Neural progenitor cell (in vitro differentiated cells): ENCODE data around the gene GM2A. TPM values are rescaled to one million over a fixed set of nuclear protein-coding genes. Genes with fewer than 3 reads are reported as not detected.

ENCODE experiments used
- DNase-seq: peaks from one replicate; pipeline ENCODE4 v3.0.0-alpha.2; 2016; ENCODE audit warnings: low spot score
- H2AFZ ChIP-seq: fragments of 200-600 bp; sonication (generic); replicated peaks from 2 replicates; pipeline ENCODE4 v1.6.1; 2016; ENCODE audit warnings: antibody characterized with exemption
- H3F3A ChIP-seq: fragments of 200-600 bp; sonication (generic); 2 replicates; pipeline ENCODE4 v1.6.1; 2016; ENCODE audit warnings: antibody characterized with exemption, low read depth
- H3K27ac ChIP-seq: fragments of 200-600 bp; sonication (generic); 2 replicates; pipeline ENCODE4 v1.5.1; 2016; ENCODE audit warnings: mild to moderate bottlenecking
- H3K27me3 ChIP-seq: fragments of 200-600 bp; sonication (generic); 2 replicates; pipeline ENCODE4 v1.6.1; 2016; ENCODE audit warnings: mild to moderate bottlenecking, moderate library complexity
- H3K36me3 ChIP-seq: fragments of 200-600 bp; sonication (generic); 2 replicates; pipeline ENCODE4 v1.5.1; 2016
- H3K4me1 ChIP-seq: fragments of 200-600 bp; sonication (generic); 2 replicates; pipeline ENCODE4 v1.6.1; 2016; ENCODE audit warnings: mixed run types
- H3K4me2 ChIP-seq: fragments of 200-600 bp; sonication (generic); 2 replicates; pipeline ENCODE4 v1.6.1; 2016
- H3K4me3 ChIP-seq: fragments of 200-600 bp; sonication (generic); 2 replicates; pipeline ENCODE4 v1.5.1; 2016
- H3K79me2 ChIP-seq: fragments of 200-600 bp; sonication (generic); 2 replicates; pipeline ENCODE4 v1.6.1; 2016; ENCODE audit warnings: low read depth
- H3K9ac ChIP-seq: fragments of 200-600 bp; sonication (generic); 2 replicates; pipeline ENCODE4 v1.6.1; 2016
- H3K9me3 ChIP-seq: fragments of 200-600 bp; sonication (generic); 2 replicates; pipeline ENCODE4 v1.5.1; 2016; ENCODE audit warnings: low read depth
- H4K20me1 ChIP-seq: fragments of 200-600 bp; sonication (generic); 2 replicates; pipeline ENCODE4 v1.6.1; 2016; ENCODE audit warnings: low read depth
- H3K27ac Mint-ChIP-seq: 3 replicates; pipeline ENCODE4 v1.8.0; 2021; ENCODE audit warnings: mixed read lengths
- H3K27me3 Mint-ChIP-seq: 2 replicates; pipeline ENCODE4 v1.8.0; 2022; ENCODE audit warnings: low read depth, mild to moderate bottlenecking, inconsistent platforms, moderate library complexity, mixed read lengths; ENCODE audit not compliant: insufficient read depth
- H3K36me3 Mint-ChIP-seq: 3 replicates; pipeline ENCODE4 v1.8.0; 2021; ENCODE audit warnings: mixed read lengths
- H3K4me1 Mint-ChIP-seq: 3 replicates; pipeline ENCODE4 v1.8.0; 2021; ENCODE audit warnings: mixed read lengths
- H3K4me3 Mint-ChIP-seq: 3 replicates; pipeline ENCODE4 v1.8.0; 2021; ENCODE audit warnings: mild to moderate bottlenecking, moderate library complexity, mixed read lengths
- H3K9me3 Mint-ChIP-seq: 3 replicates; pipeline ENCODE4 v1.8.0; 2020; ENCODE audit warnings: mixed read lengths
- CTCF ChIP-seq: fragments of 200-600 bp; sonication (generic); IDR thresholded peaks from 2 replicates; pipeline ENCODE4 v1.5.1; 2017; ENCODE audit warnings: antibody characterized with exemption, mild to moderate bottlenecking
- EZH2 ChIP-seq: fragments of 200-600 bp; sonication (generic); IDR thresholded peaks from 2 replicates; pipeline ENCODE4 v1.6.1; 2017; ENCODE audit warnings: antibody characterized with exemption, mild to moderate bottlenecking, moderate library complexity
- EZH2phosphoT487 ChIP-seq: fragments of 200-600 bp; sonication (generic); IDR thresholded peaks from 2 replicates; pipeline ENCODE4 v1.6.1; 2017; ENCODE audit warnings: antibody characterized with exemption
- total RNA-seq: library from RNA; depleted of rRNA; stranded (reverse); fragments of >200 nt; gene quantifications from 2 replicates; pipeline ENCODE4 v1.2.3, GENCODE V29; 2015; ENCODE audit warnings: low replicate concordance

The GM2A gene
- total RNA-seq, 1 donor from 2014 or later: 19.4 TPM

- H4K20me1 ChIP-seq: no peaks in the 10 kb centered on the region
- H3K4me1 ChIP-seq: no peaks in the 10 kb centered on the region
- no peak overlapping the region for H3K27ac ChIP-seq
- no peaks in the 10 kb centered on the region for H3K36me3 ChIP-seq
- no peak overlapping the region for H3K4me3 ChIP-seq
- Mint-ChIP-seq H3K27me3 (no peaks in the 10 kb centered on the region), H3K27ac (no peak overlapping the region), H3K4me3 (no peak overlapping the region), H3K4me1 (peaks cover 2% of the 10 kb centered on the region), H3K9me3 (no peaks in the 10 kb centered on the region), H3K36me3 (no peaks in the 10 kb centered on the region)
- DNase-seq: no peak
- H3K4me2 ChIP-seq: no peak overlapping the region
- no peaks in the 10 kb centered on the region for H3K9me3 ChIP-seq
- H2AFZ ChIP-seq: no peak overlapping the region
- H3K79me2 ChIP-seq: no peaks in the 10 kb centered on the region
- H3K27me3 ChIP-seq: no peaks in the 10 kb centered on the region
- TF ChIP-seq CTCF: no peak
- TF ChIP-seq EZH2phosphoT487: no peak
- TF ChIP-seq EZH2: no peak
- no peak overlapping the region for H3K9ac ChIP-seq
- H3F3A ChIP-seq: no peaks in the 10 kb centered on the region
Observed at GRCh38 chr5:151285683-151286082, 32.7 kb downstream of the GM2A start.

DNA sequence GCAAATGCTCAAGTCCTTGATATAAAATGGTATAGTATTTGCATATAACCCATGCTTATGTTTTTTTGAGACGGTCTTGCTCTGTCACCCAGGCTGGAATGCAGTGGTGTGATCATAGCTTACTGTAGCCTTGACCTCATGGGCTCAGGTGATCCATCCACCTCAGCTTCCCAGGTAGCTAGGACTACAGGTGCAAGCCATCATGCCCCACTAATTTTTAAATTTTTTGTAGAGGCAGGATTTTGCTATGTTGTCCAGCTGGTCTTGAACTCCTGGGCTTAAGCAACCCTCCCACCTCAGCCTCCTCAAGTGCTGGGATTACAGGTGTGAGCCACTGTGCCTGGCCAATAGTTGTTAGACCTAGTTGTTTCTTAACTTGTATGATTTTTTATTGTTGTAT, 33.3 kb downstream of the GM2A start:
- H3K9me3 ChIP-seq: no peaks in the 10 kb centered on the region
- no peaks in the 10 kb centered on the region for H3K36me3 ChIP-seq
- Mint-ChIP-seq H3K9me3 (no peaks in the 10 kb centered on the region), H3K27ac (no peak overlapping the region), H3K36me3 (no peaks in the 10 kb centered on the region), H3K27me3 (no peaks in the 10 kb centered on the region), H3K4me1 (peaks cover 2% of the 10 kb centered on the region), H3K4me3 (no peak overlapping the region)
- TF ChIP-seq EZH2 (no peak), CTCF (no peak), EZH2phosphoT487 (no peak)
- no peaks in the 10 kb centered on the region for H3K79me2 ChIP-seq
- no peak overlapping the region for H3K4me3 ChIP-seq
- no peak overlapping the region for H3K27ac ChIP-seq
- H4K20me1 ChIP-seq: no peaks in the 10 kb centered on the region
- no peaks in the 10 kb centered on the region for H3K27me3 ChIP-seq
- H2AFZ ChIP-seq: no peak overlapping the region
- no peaks in the 10 kb centered on the region for H3K4me1 ChIP-seq
- no peak overlapping the region for H3K4me2 ChIP-seq
- no peaks in the 10 kb centered on the region for H3F3A ChIP-seq
- H3K9ac ChIP-seq: no peak overlapping the region
- DNase-seq: no peak

- H3F3A ChIP-seq: no peaks in the 10 kb centered on the region
- H4K20me1 ChIP-seq: no peaks in the 10 kb centered on the region
- no peaks in the 10 kb centered on the region for H3K4me1 ChIP-seq
- H3K4me1 Mint-ChIP-seq: peaks cover 2% of the 10 kb centered on the region
- no peak overlapping the region for H3K27ac ChIP-seq
- no peaks in the 10 kb centered on the region for H3K36me3 ChIP-seq
- no peak overlapping the region for H3K9ac ChIP-seq
- no peak overlapping the region for H3K4me3 ChIP-seq
- no peak for DNase-seq
- no peaks in the 10 kb centered on the region for H3K9me3 Mint-ChIP-seq
- no peaks in the 10 kb centered on the region for H3K9me3 ChIP-seq
- H3K27me3 ChIP-seq: no peaks in the 10 kb centered on the region
- no peaks in the 10 kb centered on the region for H3K79me2 ChIP-seq
- no peak overlapping the region for H3K4me2 ChIP-seq
- TF ChIP-seq EZH2 (no peak), CTCF (no peak), EZH2phosphoT487 (no peak)
- peaks cover 3% of the 10 kb centered on the region for H3K27me3 Mint-ChIP-seq
- H3K36me3 Mint-ChIP-seq: no peaks in the 10 kb centered on the region
- H3K4me3 Mint-ChIP-seq: no peak overlapping the region
- H2AFZ ChIP-seq: no peak overlapping the region
- H3K27ac Mint-ChIP-seq: no peak overlapping the region
Observed at GRCh38 chr5:151288180-151288579, 35.2 kb downstream of the GM2A start.

GRCh38 chr5:151293624-151294023, 40.6 kb downstream of the GM2A start:
- peaks cover 7% of the 10 kb centered on the region for H3K27me3 Mint-ChIP-seq
- no peaks in the 10 kb centered on the region for H3K79me2 ChIP-seq
- H3K36me3 ChIP-seq: no peaks in the 10 kb centered on the region
- no peak overlapping the region for H3K9ac ChIP-seq
- no peak overlapping the region for H3K27ac ChIP-seq
- no peaks in the 10 kb centered on the region for H3F3A ChIP-seq
- H3K4me1 Mint-ChIP-seq: peaks cover 14% of the 10 kb centered on the region
- H3K9me3 Mint-ChIP-seq: no peaks in the 10 kb centered on the region
- no peak for DNase-seq
- no peak overlapping the region for H3K4me2 ChIP-seq
- H3K4me1 ChIP-seq: no peaks in the 10 kb centered on the region
- H3K4me3 Mint-ChIP-seq: no peak overlapping the region
- H3K27me3 ChIP-seq: no peaks in the 10 kb centered on the region
- peak overlapping the region; percentile 15 for H2AFZ ChIP-seq
- no peak overlapping the region for H3K27ac Mint-ChIP-seq
- H4K20me1 ChIP-seq: no peaks in the 10 kb centered on the region
- H3K4me3 ChIP-seq: no peak overlapping the region
- H3K9me3 ChIP-seq: no peaks in the 10 kb centered on the region
- no peak for TF ChIP-seq EZH2phosphoT487
- TF ChIP-seq CTCF: no peak
- TF ChIP-seq EZH2: no peak
- no peaks in the 10 kb centered on the region for H3K36me3 Mint-ChIP-seq
